GM12892 (cell line): Measurements from ENCODE around the gene TXNDC15.

Experiments used
- POLR2A ChIP-seq: IDR thresholded peaks from 2 replicates; pipeline ENCODE4 v1.6.1; 2011; ENCODE audit warnings: low read depth, low read length, control low read depth
- POLR2AphosphoS5 ChIP-seq: IDR thresholded peaks from 2 replicates; pipeline ENCODE4 v1.6.1; 2011; ENCODE audit warnings: low read depth, low read length, control low read depth

GRCh38 chr5:134932508-134932907, 58.3 kb downstream of the TXNDC15 start:
- TF ChIP-seq POLR2AphosphoS5 (no peak), POLR2A (no peak)
